ENCODE data around the gene PEA15. TPM values are rescaled to one million over a fixed set of nuclear protein-coding genes. Genes with fewer than 3 reads are reported as not detected.
A peak's percentile ranks its signal among the peaks of the same experiment; 100 is the strongest.

Gene PEA15
- total RNA-seq, 2 experiments from 2014 or later, result 9.4 to 10.3 TPM

- ATAC-seq (ENCODE audit: poor library complexity), result peak; percentile 73
- ChIA-PET CTCF (no interaction called here), POLR2A (interaction anchor here (1.0 to 1.4 kb wide), 3 partner anchors 13 to 79 kb away, joined by 3 to 9 read pairs (median 4); partner anchors contain the start of genes DCAF8 and PEX19)
- intact Hi-C loops (cut with DNase I, micrococcal nuclease), result loop anchor here (5.0 kb wide), 2 partner anchors 46 to 109 kb away; partner anchors contain the start of gene IGSF8 (in 1 of the 2)
- peak; percentile 16 to 77 (median 39) for DNase-seq
- Mint-ChIP-seq H3K27ac (peak overlapping the region; percentile 76), H3K9me3 (no peaks in the 10 kb centered on the region), H3K4me1 (ENCODE audit: low read depth) (peaks cover 42% of the 10 kb centered on the region), H3K4me3 (peak overlapping the region; percentile 90), H3K36me3 (ENCODE audit: low read depth) (no peaks in the 10 kb centered on the region), H3K27me3 (no peaks in the 10 kb centered on the region)
- Histone ChIP-seq H3K27me3 (ENCODE audit: control insufficient read depth in 1 of 2, insufficient read depth in 2 of 2, low read length in 2 of 2) (no peaks in the 10 kb centered on the region), H3K9me3 (ENCODE audit: control insufficient read depth in 1 of 2, insufficient read depth in 1 of 2, low read length in 2 of 2) (no peaks in the 10 kb centered on the region), H3K4me1 (ENCODE audit: insufficient read depth, low read length) (peaks cover 45% of the 10 kb centered on the region), H3K4me3 (ENCODE audit: low read length) (peak overlapping the region; percentile 97), H3K36me3 (ENCODE audit: insufficient read depth, low read length) (peaks cover 17% of the 10 kb centered on the region), H3K27ac (ENCODE audit: low read depth in 1 of 2, low read length in 2 of 2) (peak overlapping the region; percentile 33 to 71)
- TF ChIP-seq, protein P1, sequence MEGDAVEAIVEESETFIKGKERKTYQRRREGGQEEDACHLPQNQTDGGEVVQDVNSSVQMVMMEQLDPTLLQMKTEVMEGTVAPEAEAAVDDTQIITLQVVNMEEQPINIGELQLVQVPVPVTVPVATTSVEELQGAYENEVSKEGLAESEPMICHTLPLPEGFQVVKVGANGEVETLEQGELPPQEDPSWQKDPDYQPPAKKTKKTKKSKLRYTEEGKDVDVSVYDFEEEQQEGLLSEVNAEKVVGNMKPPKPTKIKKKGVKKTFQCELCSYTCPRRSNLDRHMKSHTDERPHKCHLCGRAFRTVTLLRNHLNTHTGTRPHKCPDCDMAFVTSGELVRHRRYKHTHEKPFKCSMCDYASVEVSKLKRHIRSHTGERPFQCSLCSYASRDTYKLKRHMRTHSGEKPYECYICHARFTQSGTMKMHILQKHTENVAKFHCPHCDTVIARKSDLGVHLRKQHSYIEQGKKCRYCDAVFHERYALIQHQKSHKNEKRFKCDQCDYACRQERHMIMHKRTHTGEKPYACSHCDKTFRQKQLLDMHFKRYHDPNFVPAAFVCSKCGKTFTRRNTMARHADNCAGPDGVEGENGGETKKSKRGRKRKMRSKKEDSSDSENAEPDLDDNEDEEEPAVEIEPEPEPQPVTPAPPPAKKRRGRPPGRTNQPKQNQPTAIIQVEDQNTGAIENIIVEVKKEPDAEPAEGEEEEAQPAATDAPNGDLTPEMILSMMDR (IDR thresholded peaks at IDR 0.05), result no peak
Measured at GRCh38 chr1:160206036-160206389, 829 bp downstream of the PEA15 start.

DNA sequence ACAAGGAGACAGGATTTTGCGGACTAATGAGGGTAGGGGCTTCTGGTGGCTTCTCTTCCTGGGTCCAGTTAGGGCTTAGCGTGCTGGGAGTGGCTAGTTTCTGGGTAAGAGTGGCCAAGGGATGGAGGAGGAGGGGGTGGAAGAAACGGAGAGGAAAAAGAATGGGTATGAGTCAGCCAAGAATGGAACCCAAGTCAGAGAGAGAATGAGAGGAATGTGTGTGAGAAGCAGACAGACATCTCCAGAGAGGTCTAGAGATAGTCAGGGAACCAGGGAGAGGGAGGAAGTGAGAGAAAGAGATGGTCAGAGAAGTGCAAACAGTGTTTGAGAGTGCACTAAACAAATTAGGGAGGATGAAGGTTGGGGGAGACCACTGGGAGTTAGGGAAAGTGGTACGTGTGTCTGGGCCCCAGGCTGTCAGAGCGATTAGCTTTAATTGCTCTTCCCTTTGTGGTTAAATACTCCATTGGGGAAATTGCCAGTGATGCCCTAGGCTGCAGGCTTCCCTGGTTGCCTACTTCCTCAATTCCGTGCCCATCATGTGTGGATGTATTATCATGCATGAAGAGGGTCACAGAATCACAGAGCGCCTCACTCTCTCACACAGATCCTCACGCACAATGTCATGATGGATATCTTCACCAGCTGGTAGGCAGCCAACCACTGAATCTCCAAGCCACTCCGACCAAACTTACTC, 1.4 kb downstream of the PEA15 start:
- H3K27me3 Mint-ChIP-seq, result no peaks in the 10 kb centered on the region
- TF ChIP-seq, protein P1 (IDR thresholded peaks at IDR 0.05), result no peak
- H3K9me3 Mint-ChIP-seq, result no peaks in the 10 kb centered on the region
- peak overlapping the region; percentile 76 for H3K27ac Mint-ChIP-seq
- H3K4me3 Mint-ChIP-seq, result peak overlapping the region; percentile 90
- Histone ChIP-seq H3K36me3 (ENCODE audit: insufficient read depth, low read length) (peaks cover 22% of the 10 kb centered on the region), H3K27ac (ENCODE audit: low read depth in 1 of 2, low read length in 2 of 2) (peak overlapping the region; percentile 33 to 71), H3K4me3 (ENCODE audit: low read length) (peak overlapping the region; percentile 97), H3K9me3 (ENCODE audit: control insufficient read depth in 1 of 2, insufficient read depth in 1 of 2, low read length in 2 of 2) (no peaks in the 10 kb centered on the region), H3K27me3 (ENCODE audit: control insufficient read depth in 1 of 2, insufficient read depth in 2 of 2, low read length in 2 of 2) (no peaks in the 10 kb centered on the region), H3K4me1 (ENCODE audit: insufficient read depth, low read length) (peaks cover 45% of the 10 kb centered on the region)
- intact Hi-C loops (cut with DNase I, micrococcal nuclease), result loop anchor here (5.0 kb wide), 2 partner anchors 46 to 109 kb away; partner anchors contain the start of gene IGSF8 (in 1 of the 2)
- peaks cover 42% of the 10 kb centered on the region for H3K4me1 Mint-ChIP-seq (ENCODE audit: low read depth)
- ATAC-seq (ENCODE audit: poor library complexity) (no peak), DNase-seq (peak in 2 of 14 experiments; percentile 26 to 30)
- CTCF ChIA-PET, result no interaction called here
- POLR2A ChIA-PET, result interaction anchor here (1.0 to 1.4 kb wide), 3 partner anchors 12 to 79 kb away, joined by 3 to 9 read pairs (median 4); partner anchors contain the start of genes DCAF8 and PEX19
- H3K36me3 Mint-ChIP-seq (ENCODE audit: low read depth), result peaks cover 4% of the 10 kb centered on the region

DNA sequence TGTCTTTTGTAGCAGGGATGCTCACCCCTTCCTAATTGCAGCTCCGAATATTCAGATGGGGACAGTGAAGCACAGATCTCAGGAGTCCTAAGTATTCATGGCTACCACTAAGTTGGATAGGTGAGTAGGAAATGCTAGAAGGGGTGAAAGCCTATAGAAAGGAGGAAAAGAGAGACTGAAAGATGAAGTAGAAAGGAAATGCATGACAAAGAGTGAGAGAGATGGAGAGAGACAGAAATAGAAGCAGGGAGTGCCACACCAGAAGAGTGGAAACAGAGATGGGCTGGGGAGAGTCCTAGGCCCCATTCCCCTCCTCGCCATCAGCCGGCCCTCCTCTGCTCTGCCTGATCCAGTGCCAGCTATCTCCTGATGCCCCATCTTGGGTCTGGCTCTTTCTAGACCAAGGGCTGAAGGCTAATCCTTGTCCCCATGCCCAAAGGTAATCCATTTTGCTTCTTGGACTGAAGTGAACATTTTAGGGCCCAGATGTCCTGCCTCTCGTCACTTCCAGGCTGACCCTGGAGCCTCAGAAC, 2.0 kb downstream of the PEA15 start:
- intact Hi-C loops (cut with DNase I, micrococcal nuclease), result loop anchor here (5.0 kb wide), 2 partner anchors 45 to 110 kb away; partner anchors contain the start of gene IGSF8 (in 1 of the 2)
- H3K4me1 Mint-ChIP-seq (ENCODE audit: low read depth), result peaks cover 42% of the 10 kb centered on the region
- H3K36me3 Mint-ChIP-seq (ENCODE audit: low read depth), result peaks cover 10% of the 10 kb centered on the region
- H3K27ac Mint-ChIP-seq, result peak overlapping the region; percentile 76
- CTCF ChIA-PET, result interaction anchor here (1.0 kb wide), 1 partner anchor 42 kb away, joined by 3 read pairs; no protein-coding TSS in a partner anchor
- Histone ChIP-seq H3K4me3 (ENCODE audit: low read length) (no peak overlapping the region), H3K9me3 (ENCODE audit: control insufficient read depth in 1 of 2, insufficient read depth in 1 of 2, low read length in 2 of 2) (no peaks in the 10 kb centered on the region), H3K4me1 (ENCODE audit: insufficient read depth, low read length) (peaks cover 45% of the 10 kb centered on the region), H3K27ac (ENCODE audit: low read depth in 1 of 2, low read length in 2 of 2) (peak overlapping the region in 1 of 2 donors; percentile 12), H3K27me3 (ENCODE audit: control insufficient read depth in 1 of 2, insufficient read depth in 2 of 2, low read length in 2 of 2) (no peaks in the 10 kb centered on the region), H3K36me3 (ENCODE audit: insufficient read depth, low read length) (peaks cover 28% of the 10 kb centered on the region)
- no peaks in the 10 kb centered on the region for H3K9me3 Mint-ChIP-seq
- TF ChIP-seq, protein P1 (IDR thresholded peaks at IDR 0.05), result no peak
- peak overlapping the region; percentile 90 for H3K4me3 Mint-ChIP-seq
- H3K27me3 Mint-ChIP-seq, result no peaks in the 10 kb centered on the region
- ATAC-seq (ENCODE audit: poor library complexity) (no peak), DNase-seq (no peak)
- POLR2A ChIA-PET, result no interaction called here

All from CD4-positive, alpha-beta T cell (primary cell).